Muscle of leg (tissue), 11 donors: ENCODE data around the gene CLIC4. TPM values are rescaled to one million over a fixed set of nuclear protein-coding genes. Genes with fewer than 3 reads are reported as not detected.
"Not testable (repeated sequence)": the region's sequence is repeated elsewhere in the genome, so short reads cannot be mapped to it uniquely, and the experiment has no call there.

Source experiments
- DNase-seq: peaks from one replicate; pipeline ENCODE4 v3.0.0; 2013
- H3K27ac ChIP-seq: one replicate; pipeline ENCODE4 v1.5.1; 2013; ENCODE audit warnings: mild to moderate bottlenecking, low read length, control low read depth
- H3K27me3 ChIP-seq: one replicate; pipeline ENCODE4 v1.6.1; 2013; ENCODE audit warnings: low read length; ENCODE audit not compliant: control insufficient read depth, insufficient read depth
- H3K36me3 ChIP-seq: one replicate; pipeline ENCODE4 v1.6.1; 2013; ENCODE audit warnings: low read length; ENCODE audit not compliant: control insufficient read depth, insufficient read depth
- H3K4me1 ChIP-seq: one replicate; pipeline ENCODE4 v1.6.1; 2013; ENCODE audit warnings: low read length; ENCODE audit not compliant: control insufficient read depth, insufficient read depth
- H3K4me3 ChIP-seq: one replicate; pipeline ENCODE4 v1.5.1; 2013; ENCODE audit warnings: low read length, control low read depth
- H3K9me3 ChIP-seq: replicated peaks from 2 replicates; pipeline ENCODE4 v1.6.1; 2013; ENCODE audit warnings: low read depth, low read length; ENCODE audit not compliant: control insufficient read depth
- WGBS: methylation state at CpG from one replicate; pipeline ENCODE4 v1.1.5; 2013; ENCODE audit warnings: missing lambda C conversion rate; ENCODE audit not compliant: insufficient coverage; 5-methylcytosine and 5-hydroxymethylcytosine counted together
- polyA plus RNA-seq, 8 donors: library from polyadenylated mRNA; unstranded; fragments of 120-200 nt; gene quantifications; one replicate each; pipeline versions ENCODE4 v1.2.1 to v1.2.3, GENCODE V29; 2013; ENCODE audit warnings: inconsistent platforms in 1 of 8, low replicate concordance in 1 of 8; ENCODE audit not compliant: insufficient read length in 8 of 8, insufficient read depth in 1 of 8
- total RNA-seq: library from RNA; stranded (reverse); fragments of 120-200 nt; gene quantifications from one replicate; pipeline ENCODE4 v1.2.4, GENCODE V29; 2013

Gene CLIC4
- total and polyA plus RNA-seq, 9 donors, result 103 to 173 (median 131) TPM

- no peak for DNase-seq
- Histone ChIP-seq H3K27ac (no peak overlapping the region), H3K4me3 (no peak overlapping the region), H3K4me1 (peaks cover 26% of the 10 kb centered on the region), H3K27me3 (no peaks in the 10 kb centered on the region), H3K9me3 (no peaks in the 10 kb centered on the region), H3K36me3 (no peaks in the 10 kb centered on the region)
- WGBS, result 90% methylated on average over 6 of the region's 10 CpGs
Observed at GRCh38 chr1:24728982-24729381, 16.3 kb upstream of the CLIC4 start.

GRCh38 chr1:24732186-24732885 lies 12.9 kb upstream of the CLIC4 start:
- H3K4me3 ChIP-seq, result no peak overlapping the region
- no peak for DNase-seq
- H3K27me3 ChIP-seq, result no peaks in the 10 kb centered on the region
- H3K4me1 ChIP-seq, result peaks cover 33% of the 10 kb centered on the region
- H3K9me3 ChIP-seq, result no peaks in the 10 kb centered on the region
- H3K36me3 ChIP-seq, result no peaks in the 10 kb centered on the region
- H3K27ac ChIP-seq, result no peak overlapping the region
- WGBS, result no CpG with 5 or more reads among the region's 4 CpGs

- H3K27me3 ChIP-seq, H3K9me3 ChIP-seq, H3K27ac ChIP-seq, H3K36me3 ChIP-seq, H3K4me3 ChIP-seq, DNase-seq: not testable (repeated sequence)
- WGBS, result 100% methylated on average over 1 of the region's 7 CpGs
- peaks cover 28% of the 10 kb centered on the region for H3K4me1 ChIP-seq
Observed at GRCh38 chr1:24733342-24733741, 11.9 kb upstream of the CLIC4 start.

- Histone ChIP-seq H3K27me3 (no peaks in the 10 kb centered on the region), H3K9me3 (no peaks in the 10 kb centered on the region), H3K27ac (peak overlapping the region; percentile 63), H3K36me3 (no peaks in the 10 kb centered on the region), H3K4me1 (peaks cover 28% of the 10 kb centered on the region), H3K4me3 (no peak overlapping the region)
- DNase-seq, result no peak
- WGBS, result 18% methylated on average over 1 of the region's 5 CpGs
Observed at GRCh38 chr1:24735156-24735508, 10.1 kb upstream of the CLIC4 start.

- Histone ChIP-seq H3K27me3 (no peaks in the 10 kb centered on the region), H3K4me1 (peaks cover 23% of the 10 kb centered on the region)
Observed at GRCh38 chr1:24735509-24736375, 9.5 kb upstream of the CLIC4 start.

GRCh38 chr1:24737368-24738117 lies 7.7 kb upstream of the CLIC4 start:
- H3K27me3 ChIP-seq, result no peaks in the 10 kb centered on the region
- no peaks in the 10 kb centered on the region for H3K9me3 ChIP-seq
- H3K27ac ChIP-seq, result no peak overlapping the region
- no peaks in the 10 kb centered on the region for H3K36me3 ChIP-seq
- peaks cover 18% of the 10 kb centered on the region for H3K4me1 ChIP-seq
- no peak for DNase-seq
- no peak overlapping the region for H3K4me3 ChIP-seq
- WGBS, result no CpG with 5 or more reads among the region's 6 CpGs

More at GRCh38 chr1:24735509-24736375, 9.5 kb upstream of the CLIC4 start:
- H3K9me3 ChIP-seq, result no peaks in the 10 kb centered on the region
- WGBS, result 17% methylated on average over 15 of the region's 16 CpGs
- H3K27ac ChIP-seq, result peak overlapping the region; percentile 75
- peak; percentile 82 for DNase-seq
- no peaks in the 10 kb centered on the region for H3K36me3 ChIP-seq
- no peak overlapping the region for H3K4me3 ChIP-seq

GRCh38 chr1:24739241-24739640 lies 6.0 kb upstream of the CLIC4 start:
- no peak overlapping the region for H3K27ac ChIP-seq
- no peaks in the 10 kb centered on the region for H3K36me3 ChIP-seq
- no peak for DNase-seq
- H3K4me3 ChIP-seq, result no peak overlapping the region
- no peaks in the 10 kb centered on the region for H3K9me3 ChIP-seq
- WGBS, result 90% methylated on average over 2 of the region's 9 CpGs
- no peaks in the 10 kb centered on the region for H3K27me3 ChIP-seq
- H3K4me1 ChIP-seq, result peaks cover 29% of the 10 kb centered on the region

GRCh38 chr1:24742090-24742938 lies 2.9 kb upstream of the CLIC4 start:
- H3K4me3 ChIP-seq, result no peak overlapping the region
- H3K27me3 ChIP-seq, result no peaks in the 10 kb centered on the region
- 72% methylated on average over 6 of the region's 9 CpGs for WGBS
- no peaks in the 10 kb centered on the region for H3K9me3 ChIP-seq
- H3K4me1 ChIP-seq, result peaks cover 16% of the 10 kb centered on the region
- no peak for DNase-seq
- H3K27ac ChIP-seq, result no peak overlapping the region
- no peaks in the 10 kb centered on the region for H3K36me3 ChIP-seq

- Histone ChIP-seq H3K36me3 (no peaks in the 10 kb centered on the region), H3K4me3 (no peak overlapping the region), H3K9me3 (no peaks in the 10 kb centered on the region), H3K4me1 (peaks cover 16% of the 10 kb centered on the region), H3K27me3 (no peaks in the 10 kb centered on the region), H3K27ac (peak overlapping the region; percentile 75)
- 45% methylated on average over 5 of the region's 10 CpGs for WGBS
- DNase-seq, result peak; percentile 53
Observed at GRCh38 chr1:24743404-24744211, 1.6 kb upstream of the CLIC4 start.
